IPS DF 6.9 (cell line): Measurements from ENCODE around the gene CCDC146.
"Not testable (repeated sequence)": the region's sequence is repeated elsewhere in the genome, so short reads cannot be mapped to it uniquely, and the experiment has no call there.

Experiments used
- DNase-seq: peaks from one replicate; pipeline ENCODE4 v3.0.0-alpha.2; 2013; ENCODE audit warnings: low read depth, low spot score
- H3K27ac ChIP-seq: one replicate; pipeline ENCODE4 v1.5.1; 2013; ENCODE audit warnings: low read length, control low read depth
- H3K27me3 ChIP-seq: 2 replicates; pipeline ENCODE4 v1.6.1; 2013; ENCODE audit warnings: mild to moderate bottlenecking, low read length; ENCODE audit not compliant: control insufficient read depth, insufficient read depth
- H3K36me3 ChIP-seq: 2 replicates; pipeline ENCODE4 v1.6.1; 2013; ENCODE audit warnings: low read length; ENCODE audit not compliant: control insufficient read depth, insufficient read depth
- H3K4me1 ChIP-seq: 2 replicates; pipeline ENCODE4 v1.6.1; 2013; ENCODE audit warnings: low read length; ENCODE audit not compliant: control insufficient read depth, insufficient read depth
- H3K4me3 ChIP-seq: 2 replicates; pipeline ENCODE4 v1.5.1; 2013; ENCODE audit warnings: mild to moderate bottlenecking, low read length
- H3K9me3 ChIP-seq: 2 replicates; pipeline ENCODE4 v1.6.1; 2013; ENCODE audit warnings: low read length, inconsistent platforms; ENCODE audit not compliant: control insufficient read depth, insufficient read depth
- WGBS: extraction: QIAGEN DNeasy Blood & Tissue Kit; methylation state at CpG from one replicate; pipeline ENCODE4 v1.1.7; 2013; ENCODE audit warnings: mixed read lengths, missing lambda C conversion rate; ENCODE audit not compliant: insufficient read length, insufficient coverage; 5-methylcytosine and 5-hydroxymethylcytosine counted together

The CCDC146 gene

GRCh38 chr7:77266291-77266794, 143.9 kb downstream of the CCDC146 start:
- no peaks in the 10 kb centered on the region for H3K27me3 ChIP-seq
- no peaks in the 10 kb centered on the region for H3K9me3 ChIP-seq
- H3K27ac ChIP-seq = no peak overlapping the region
- no CpG with 5 or more reads among the region's 2 CpGs for WGBS
- no peak for DNase-seq
- no peak overlapping the region for H3K4me3 ChIP-seq
- no peaks in the 10 kb centered on the region for H3K36me3 ChIP-seq
- H3K4me1 ChIP-seq = no peaks in the 10 kb centered on the region

DNA sequence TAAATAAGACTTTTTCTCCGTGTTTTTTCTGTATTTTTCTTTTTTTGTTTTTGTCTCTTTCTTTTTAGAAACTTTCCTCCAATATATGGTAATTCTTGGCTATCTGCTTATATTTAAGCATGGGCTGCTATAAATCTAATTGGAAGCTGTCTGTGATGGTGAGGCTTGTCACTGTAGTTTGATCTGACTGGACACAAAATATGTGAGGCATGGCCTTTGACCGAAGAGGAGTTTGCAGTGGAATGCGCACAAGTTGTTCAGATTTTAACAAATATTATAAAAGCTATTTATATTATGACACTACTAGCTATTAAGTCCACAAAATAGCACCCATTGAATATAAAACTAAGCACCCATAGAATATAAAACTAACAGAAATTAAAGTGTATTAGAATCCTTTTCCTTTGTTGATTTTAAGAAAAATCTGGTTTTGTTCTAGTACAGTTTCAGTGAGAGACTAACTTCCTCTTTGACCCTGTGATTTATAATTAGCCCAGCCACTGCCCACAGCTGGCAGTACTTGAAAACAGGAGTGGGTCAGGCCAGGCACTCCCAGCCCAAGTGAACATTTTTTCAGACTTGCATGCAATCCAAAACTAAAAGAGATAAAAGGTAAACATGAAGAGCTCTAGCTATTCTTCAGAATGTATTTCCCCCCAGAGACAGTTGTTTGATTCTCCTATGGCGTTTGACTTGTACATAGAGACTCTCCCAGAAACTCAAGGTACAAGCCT, 147.1 kb downstream of the CCDC146 start:
- DNase-seq = no peak
- no CpG with 5 or more reads among the region's 4 CpGs for WGBS
- Histone ChIP-seq H3K4me3 (no peak overlapping the region), H3K27ac (no peak overlapping the region), H3K36me3 (no peaks in the 10 kb centered on the region), H3K27me3 (no peaks in the 10 kb centered on the region), H3K4me1 (no peaks in the 10 kb centered on the region), H3K9me3 (no peaks in the 10 kb centered on the region)

DNA sequence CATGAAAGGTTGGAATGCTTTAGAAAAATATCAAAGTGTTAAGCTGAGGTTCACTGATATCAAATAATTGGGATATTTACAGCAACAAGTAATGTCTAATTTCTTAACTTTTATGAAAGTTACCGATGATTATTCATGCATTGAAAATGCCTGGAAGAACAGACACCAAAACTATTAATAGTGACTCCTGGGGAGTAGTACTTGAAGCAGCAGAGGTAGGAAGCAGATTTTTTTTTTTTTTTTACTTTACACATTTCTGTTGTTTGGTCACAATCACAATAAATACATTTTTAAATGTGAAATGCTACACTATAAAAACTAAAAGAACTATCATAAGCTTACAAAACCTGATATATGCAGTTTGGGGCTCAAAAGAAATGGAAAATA, 147.7 kb downstream of the CCDC146 start:
- Histone ChIP-seq H3K4me3 (no peak overlapping the region), H3K27me3 (no peaks in the 10 kb centered on the region), H3K36me3 (no peaks in the 10 kb centered on the region), H3K27ac (no peak overlapping the region), H3K4me1 (no peaks in the 10 kb centered on the region), H3K9me3 (no peaks in the 10 kb centered on the region)
- no CpG with 5 or more reads among the region's 1 CpG for WGBS
- no peak for DNase-seq

DNA sequence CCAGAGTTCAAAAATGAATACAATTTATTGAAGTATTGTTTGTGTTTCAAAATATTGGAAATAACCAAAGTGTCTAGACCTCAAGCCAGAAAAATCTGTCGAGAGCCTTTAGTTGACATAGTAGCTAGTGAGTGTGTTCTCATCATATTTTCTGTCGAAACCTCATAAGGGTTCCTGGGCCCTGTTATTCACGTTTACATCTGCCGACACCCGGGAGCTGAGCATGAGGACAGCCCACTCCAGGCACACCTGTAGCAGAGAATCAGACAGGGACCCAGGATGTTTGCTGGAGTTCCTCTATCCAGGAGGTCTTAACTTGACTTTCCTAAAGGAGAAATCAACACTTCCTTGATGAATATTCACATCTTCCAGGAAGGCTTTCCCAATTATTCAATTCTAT, 149.4 kb downstream of the CCDC146 start:
- DNase-seq = no peak
- Histone ChIP-seq H3K4me3 (no peak overlapping the region), H3K36me3 (no peaks in the 10 kb centered on the region), H3K27me3 (no peaks in the 10 kb centered on the region), H3K4me1 (no peaks in the 10 kb centered on the region), H3K27ac (no peak overlapping the region), H3K9me3 (no peaks in the 10 kb centered on the region)
- no CpG with 5 or more reads among the region's 5 CpGs for WGBS

GRCh38 chr7:77275663-77276062, 153.2 kb downstream of the CCDC146 start:
- H3K36me3 ChIP-seq, DNase-seq, H3K27ac ChIP-seq, H3K4me3 ChIP-seq, H3K9me3 ChIP-seq, H3K4me1 ChIP-seq, H3K27me3 ChIP-seq: not testable (repeated sequence)
- WGBS = no CpG with 5 or more reads among the region's 2 CpGs

DNA sequence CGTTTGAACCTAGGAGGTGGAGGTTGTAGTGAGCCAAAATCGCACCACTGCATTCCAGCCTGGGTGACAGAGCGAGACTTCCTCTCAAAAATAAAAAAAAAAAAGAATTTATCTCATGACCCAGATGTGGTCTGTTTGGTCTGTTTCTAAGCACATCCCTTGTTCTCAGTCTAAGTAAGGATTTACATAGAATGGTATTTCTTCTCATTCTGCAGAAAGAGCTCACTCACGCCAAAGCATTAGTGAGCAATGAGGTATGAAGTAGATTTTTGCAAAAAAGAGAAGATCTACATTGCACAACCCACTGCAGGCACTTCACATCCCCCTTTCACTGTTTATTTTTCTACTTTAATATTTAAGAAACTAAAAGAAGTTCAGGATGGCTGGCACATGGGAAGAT, 153.7 kb downstream of the CCDC146 start:
- WGBS = no CpG with 5 or more reads among the region's 4 CpGs
- DNase-seq = no peak

GRCh38 chr7:77281780-77282478, 159.5 kb downstream of the CCDC146 start:
- no CpG with 5 or more reads among the region's 3 CpGs for WGBS
- H3K9me3 ChIP-seq = no peaks in the 10 kb centered on the region

More for the DNA sequence above, 153.7 kb downstream of the CCDC146 start:
- Histone ChIP-seq H3K36me3 (no peaks in the 10 kb centered on the region), H3K27me3 (no peaks in the 10 kb centered on the region), H3K4me1 (no peaks in the 10 kb centered on the region), H3K4me3 (no peak overlapping the region), H3K9me3 (no peaks in the 10 kb centered on the region), H3K27ac (no peak overlapping the region)

DNA sequence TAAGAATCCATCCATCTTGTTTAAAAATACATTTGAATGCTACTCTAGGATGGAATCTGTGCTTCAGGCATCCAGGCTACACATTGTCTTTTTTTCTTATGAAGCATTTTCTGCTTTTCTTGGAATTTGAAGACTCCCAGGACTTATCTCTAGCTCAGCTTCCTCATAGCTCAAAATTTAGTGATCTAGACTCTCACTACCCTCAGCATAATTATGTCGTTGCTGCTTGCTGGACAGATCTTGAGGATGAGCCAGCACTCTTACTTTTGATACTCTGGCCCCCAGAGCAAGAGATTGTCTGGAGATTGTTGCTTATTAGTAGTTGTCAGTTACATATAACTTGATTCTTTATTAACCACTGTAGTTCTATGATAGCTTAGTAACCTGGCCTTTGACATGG, 160.5 kb downstream of the CCDC146 start:
- Histone ChIP-seq H3K27ac (no peak overlapping the region), H3K36me3 (no peaks in the 10 kb centered on the region), H3K27me3 (no peaks in the 10 kb centered on the region), H3K4me3 (no peak overlapping the region), H3K9me3 (no peaks in the 10 kb centered on the region), H3K4me1 (no peaks in the 10 kb centered on the region)
- DNase-seq = no peak
- no CpG with 5 or more reads among the region's 1 CpG for WGBS

More at GRCh38 chr7:77281780-77282478, 159.5 kb downstream of the CCDC146 start:
- no peaks in the 10 kb centered on the region for H3K4me1 ChIP-seq
- no peaks in the 10 kb centered on the region for H3K36me3 ChIP-seq
- H3K4me3 ChIP-seq = no peak overlapping the region
- H3K27me3 ChIP-seq = no peaks in the 10 kb centered on the region
- no peak for DNase-seq
- H3K27ac ChIP-seq = no peak overlapping the region

- no peak overlapping the region for H3K4me3 ChIP-seq
- 0 out of 2 replicates have a peak, but pooled peaks cover 1% of the 10 kb centered on the region for H3K9me3 ChIP-seq
- no peak for DNase-seq
- WGBS = no CpG with 5 or more reads among the region's 4 CpGs
- no peaks in the 10 kb centered on the region for H3K36me3 ChIP-seq
- no peaks in the 10 kb centered on the region for H3K27me3 ChIP-seq
- H3K4me1 ChIP-seq = no peaks in the 10 kb centered on the region
- no peak overlapping the region for H3K27ac ChIP-seq
These were observed 161.6 kb downstream of the CCDC146 start for GRCh38 chr7:77284005-77284404.

DNA sequence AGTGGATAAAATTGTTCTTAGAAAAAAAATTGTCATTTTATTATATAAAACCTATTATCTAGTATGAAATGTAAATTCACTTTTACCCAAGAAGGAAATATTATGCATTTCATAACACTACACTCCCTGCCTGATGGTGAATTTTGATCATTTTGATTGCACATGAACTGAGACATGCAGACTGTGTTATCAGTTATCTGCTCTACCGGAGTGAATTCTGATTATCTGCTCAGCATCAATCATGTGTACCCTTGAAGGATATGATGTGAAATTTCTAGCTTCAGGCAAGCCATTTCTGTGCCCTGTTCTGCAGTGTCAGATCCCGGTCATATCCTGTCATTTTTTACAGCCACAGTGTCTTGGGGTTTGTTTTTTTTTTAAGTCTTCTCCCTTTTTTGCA, 162.2 kb downstream of the CCDC146 start:
- no peak overlapping the region for H3K27ac ChIP-seq
- no peak overlapping the region for H3K4me3 ChIP-seq
- no CpG with 5 or more reads among the region's 2 CpGs for WGBS
- no peaks in the 10 kb centered on the region for H3K36me3 ChIP-seq
- 0 out of 2 replicates have a peak, but pooled peaks cover 1% of the 10 kb centered on the region for H3K9me3 ChIP-seq
- no peaks in the 10 kb centered on the region for H3K4me1 ChIP-seq
- DNase-seq = no peak
- H3K27me3 ChIP-seq = no peaks in the 10 kb centered on the region
